Prostate gland (tissue), 2 donors: ENCODE measurements around the gene NTSR2. TPM values are rescaled to one million over a fixed set of nuclear protein-coding genes. Genes with fewer than 3 reads are reported as not detected.

Experiments
- DNase-seq: peaks from one replicate; pipeline ENCODE4 v3.0.0-alpha.2; 2019; ENCODE audit warnings: low spot score
- H3K27ac ChIP-seq, 2 donors: fragments of 200-600 bp; sonication (generic); 2 replicates each; pipeline ENCODE4 v1.5.1; 2017 to 2019
- H3K27me3 ChIP-seq: fragments of 200-600 bp; sonication (generic); replicated peaks from 2 replicates; pipeline ENCODE4 v1.5.1; 2019; ENCODE audit not compliant: insufficient read depth
- H3K36me3 ChIP-seq, 2 donors: fragments of 200-600 bp; sonication (generic); 1 replicate in 1 of 2; 2 replicates in 1 of 2; pipeline versions ENCODE4 v1.5.1 to v1.8.1; 2017 to 2019
- H3K4me1 ChIP-seq: fragments of 200-600 bp; sonication (generic); replicated peaks from 2 replicates; pipeline ENCODE4 v1.5.1; 2019
- H3K4me3 ChIP-seq, 2 donors: fragments of 200-600 bp; sonication (generic); 2 replicates each; pipeline ENCODE4 v1.5.1; 2017 to 2019
- H3K9me3 ChIP-seq: fragments of 200-600 bp; sonication (generic); 2 replicates; pipeline ENCODE4 v1.5.1; 2017
- POLR2A ChIP-seq: fragments of 450-650 bp; IDR thresholded peaks from one replicate; pipeline ENCODE4 v1.6.1; 2016; ENCODE audit warnings: antibody characterized with exemption, mild to moderate bottlenecking
- POLR2AphosphoS5 ChIP-seq: sonication (generic); formaldehyde crosslinking; IDR thresholded peaks from one replicate; pipeline ENCODE4 v1.6.1; 2017; ENCODE audit warnings: antibody characterized with exemption
- WGBS: methylation state at CpG from one replicate; pipeline ENCODE4 v1.1.5; 2018; 5-methylcytosine and 5-hydroxymethylcytosine counted together
- intact Hi-C: fragments of 100-400 bp; cut with DNase I; formaldehyde crosslinking; loops from one replicate; pipeline ENCODE4 v1.14.2; 2022
- total RNA-seq, 2 donors: library from RNA; depleted of rRNA; stranded (reverse); fragments of >200 nt; gene quantifications; one replicate each; pipeline ENCODE4 v1.1.0, GENCODE V29; 2016
- TF ChIP-seq, protein P1 (sequence below), 4 experiments: fragments of 200-600 bp in 2 of 4; fragments of 450-650 bp in 2 of 4; sonication (generic) in 2 of 4; IDR thresholded peaks; 1 replicate in 3 of 4; 2 replicates in 1 of 4; pipeline ENCODE4 v1.5.1; 2016 to 2019; ENCODE audit warnings: antibody characterized with exemption in 4 of 4, mild to moderate bottlenecking in 2 of 4, moderate library complexity in 2 of 4

NTSR2 gene
- total RNA-seq, 2 donors from 2014 or later: 0.34 TPM; not detected in 1

DNA sequence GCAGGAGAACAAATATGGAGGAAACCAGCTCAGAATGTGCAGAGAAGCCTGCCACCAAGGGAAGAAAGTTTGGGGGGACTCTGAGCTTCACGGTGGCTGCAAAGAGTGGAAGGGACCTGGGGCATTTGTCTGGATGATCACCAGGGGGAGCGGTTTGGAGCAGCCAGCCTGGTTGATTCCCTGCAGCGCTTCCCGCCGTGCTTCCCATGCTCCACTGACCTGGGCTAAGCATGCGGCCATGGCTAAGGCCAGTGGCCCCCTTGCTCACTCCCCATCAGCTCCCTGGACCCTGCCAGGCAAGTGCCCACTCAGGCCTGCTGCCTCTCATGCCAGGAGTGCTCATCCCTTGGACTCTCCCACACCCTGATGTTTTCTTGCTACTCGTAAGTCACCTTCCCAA, 27.0 kb downstream of the NTSR2 start:
- Histone ChIP-seq H3K27ac (no peak overlapping the region), H3K36me3 (peaks cover 0 to 4% of the 10 kb centered on the region in 2 donors), H3K9me3 (no peaks in the 10 kb centered on the region), H3K4me3 (no peak overlapping the region), H3K4me1 (no peaks in the 10 kb centered on the region), H3K27me3 (no peaks in the 10 kb centered on the region)
- intact Hi-C loops: no loop called here
- WGBS: 82% methylated on average over 7 of the region's 7 CpGs
- no peak for DNase-seq
- TF ChIP-seq, protein P1, sequence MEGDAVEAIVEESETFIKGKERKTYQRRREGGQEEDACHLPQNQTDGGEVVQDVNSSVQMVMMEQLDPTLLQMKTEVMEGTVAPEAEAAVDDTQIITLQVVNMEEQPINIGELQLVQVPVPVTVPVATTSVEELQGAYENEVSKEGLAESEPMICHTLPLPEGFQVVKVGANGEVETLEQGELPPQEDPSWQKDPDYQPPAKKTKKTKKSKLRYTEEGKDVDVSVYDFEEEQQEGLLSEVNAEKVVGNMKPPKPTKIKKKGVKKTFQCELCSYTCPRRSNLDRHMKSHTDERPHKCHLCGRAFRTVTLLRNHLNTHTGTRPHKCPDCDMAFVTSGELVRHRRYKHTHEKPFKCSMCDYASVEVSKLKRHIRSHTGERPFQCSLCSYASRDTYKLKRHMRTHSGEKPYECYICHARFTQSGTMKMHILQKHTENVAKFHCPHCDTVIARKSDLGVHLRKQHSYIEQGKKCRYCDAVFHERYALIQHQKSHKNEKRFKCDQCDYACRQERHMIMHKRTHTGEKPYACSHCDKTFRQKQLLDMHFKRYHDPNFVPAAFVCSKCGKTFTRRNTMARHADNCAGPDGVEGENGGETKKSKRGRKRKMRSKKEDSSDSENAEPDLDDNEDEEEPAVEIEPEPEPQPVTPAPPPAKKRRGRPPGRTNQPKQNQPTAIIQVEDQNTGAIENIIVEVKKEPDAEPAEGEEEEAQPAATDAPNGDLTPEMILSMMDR (IDR thresholded peaks at IDR 0.05): no peak
- TF ChIP-seq POLR2AphosphoS5 (no peak), POLR2A (no peak)

DNA sequence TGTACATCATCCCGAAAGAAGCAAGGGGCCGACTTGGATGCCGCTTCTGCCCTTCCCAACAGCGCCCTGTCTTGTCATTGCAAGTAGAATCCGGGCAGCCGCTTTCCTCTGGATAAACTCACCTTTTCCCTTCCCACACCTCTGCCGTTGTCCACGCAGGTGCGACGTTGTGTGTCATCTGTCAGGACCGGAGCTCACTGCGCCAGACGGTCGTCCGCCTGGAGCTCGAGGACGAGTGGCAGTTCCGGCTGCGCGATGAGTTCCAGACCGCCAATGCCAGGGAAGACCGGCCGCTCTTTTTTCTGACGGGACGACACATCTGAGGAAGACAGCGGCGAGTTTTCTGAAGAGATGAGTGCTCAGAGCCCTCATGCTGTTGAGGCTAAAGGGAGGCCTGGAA, 29.9 kb downstream of the NTSR2 start:
- Histone ChIP-seq H3K4me3 (no peak overlapping the region), H3K9me3 (no peaks in the 10 kb centered on the region), H3K36me3 (peaks cover 4 to 5% of the 10 kb centered on the region in 2 donors), H3K27ac (no peak overlapping the region), H3K4me1 (no peaks in the 10 kb centered on the region), H3K27me3 (no peaks in the 10 kb centered on the region)
- intact Hi-C loops: no loop called here
- no peak for TF ChIP-seq POLR2AphosphoS5
- TF ChIP-seq, protein P1 (IDR thresholded peaks at IDR 0.05): no peak
- TF ChIP-seq POLR2A: no peak
- WGBS: 96% methylated on average over 27 of the region's 27 CpGs
- no peak for DNase-seq

DNA sequence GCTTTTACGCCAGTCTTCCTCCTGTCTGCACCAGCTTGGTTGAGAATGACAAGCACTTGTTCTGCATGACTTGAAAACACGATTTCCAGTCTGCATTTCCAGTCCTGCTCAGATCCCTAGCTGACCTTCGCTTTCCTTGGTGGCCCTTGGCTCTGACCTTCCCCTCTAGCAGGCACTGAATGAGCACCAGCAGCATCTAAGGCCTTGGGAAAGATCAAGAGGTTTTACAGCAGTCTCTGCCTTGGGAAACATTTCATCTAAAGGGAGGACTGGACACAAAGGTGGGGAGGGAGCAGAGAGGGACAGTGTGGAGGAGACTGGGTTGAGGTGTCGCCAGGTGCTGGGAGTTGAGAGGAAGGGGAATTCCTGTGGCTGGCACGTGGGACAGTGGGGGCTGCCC, 30.5 kb downstream of the NTSR2 start:
- TF ChIP-seq POLR2AphosphoS5 (no peak), POLR2A (no peak)
- TF ChIP-seq, protein P1 (IDR thresholded peaks at IDR 0.05): no peak
- no peaks in the 10 kb centered on the region for H3K9me3 ChIP-seq
- 82% methylated on average over 5 of the region's 5 CpGs for WGBS
- no peak overlapping the region for H3K27ac ChIP-seq
- H3K27me3 ChIP-seq: no peaks in the 10 kb centered on the region
- H3K4me3 ChIP-seq: no peak overlapping the region
- H3K36me3 ChIP-seq: peaks cover 4 to 9% of the 10 kb centered on the region in 2 donors
- H3K4me1 ChIP-seq: no peaks in the 10 kb centered on the region
- no peak for DNase-seq
- intact Hi-C loops: no loop called here

DNA sequence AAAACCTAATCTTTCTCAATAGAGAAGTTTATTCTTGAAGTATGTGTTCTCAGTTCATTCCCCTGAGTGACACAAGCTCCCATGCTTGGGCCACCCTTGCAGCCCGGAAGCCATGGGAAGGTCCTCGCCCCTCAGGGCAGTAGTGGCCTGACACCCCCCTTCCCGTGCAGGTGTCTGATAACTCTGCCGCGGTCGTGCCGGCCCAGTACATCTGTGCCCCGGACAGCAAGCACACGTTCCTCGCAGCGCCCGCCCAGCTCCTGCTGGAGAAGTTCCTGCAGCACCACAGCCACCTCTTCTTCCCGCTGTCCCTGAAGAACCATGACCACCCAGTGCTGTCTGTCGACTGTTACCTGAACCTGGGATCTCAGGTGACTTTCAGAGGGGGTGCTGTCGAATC, 32.4 kb downstream of the NTSR2 start:
- Histone ChIP-seq H3K27me3 (no peaks in the 10 kb centered on the region), H3K4me1 (no peaks in the 10 kb centered on the region), H3K27ac (no peak overlapping the region), H3K4me3 (no peak overlapping the region), H3K9me3 (no peaks in the 10 kb centered on the region), H3K36me3 (peaks cover 4 to 14% of the 10 kb centered on the region in 2 donors)
- intact Hi-C loops: no loop called here
- TF ChIP-seq POLR2A (no peak), POLR2AphosphoS5 (no peak)
- TF ChIP-seq, protein P1 (IDR thresholded peaks at IDR 0.05): no peak
- 95% methylated on average over 15 of the region's 15 CpGs for WGBS
- DNase-seq: no peak

DNA sequence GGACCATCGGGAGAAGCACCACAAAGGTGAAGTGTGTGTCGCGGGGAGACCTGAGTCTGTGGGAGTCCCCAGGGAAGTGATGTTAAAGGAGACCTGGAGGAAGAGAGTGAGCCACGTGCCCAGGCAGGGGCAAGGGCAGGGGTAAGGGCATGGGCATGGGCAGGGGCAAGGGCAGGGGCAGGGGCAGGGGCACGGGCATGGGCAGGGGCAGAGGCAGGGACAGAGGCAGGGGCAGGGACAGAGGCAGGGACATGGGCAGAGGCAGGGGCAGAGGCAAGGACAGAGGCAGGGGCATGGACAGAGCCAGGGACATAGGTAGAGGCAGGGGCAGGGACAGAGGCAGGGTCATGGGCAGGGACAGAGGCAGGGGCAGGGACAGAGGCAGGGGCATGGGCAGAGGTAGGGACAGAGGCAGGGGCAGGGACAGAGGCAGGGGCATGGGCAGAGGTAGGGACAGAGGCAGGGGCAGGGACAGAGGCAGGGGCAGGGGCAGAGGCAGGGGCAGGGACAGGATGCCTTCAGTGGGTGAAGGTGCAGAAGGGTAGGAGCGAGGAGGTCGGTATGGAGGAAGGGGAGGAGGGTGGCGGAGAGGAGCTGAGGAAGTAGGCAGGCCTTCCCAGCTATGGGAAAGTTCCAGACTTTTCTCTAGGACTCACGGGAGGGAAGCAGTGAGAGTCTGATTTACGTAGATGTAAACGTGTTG, 33.3 kb downstream of the NTSR2 start:
- TF ChIP-seq POLR2AphosphoS5 (no peak), POLR2A (no peak)
- TF ChIP-seq, protein P1 (IDR thresholded peaks at IDR 0.05): no peak
- Histone ChIP-seq H3K4me3 (no peak overlapping the region), H3K4me1 (no peaks in the 10 kb centered on the region), H3K9me3 (no peaks in the 10 kb centered on the region), H3K36me3 (peaks cover 4 to 17% of the 10 kb centered on the region in 2 donors), H3K27me3 (no peaks in the 10 kb centered on the region), H3K27ac (no peak overlapping the region)
- intact Hi-C loops: no loop called here
- 90% methylated on average over 11 of the region's 11 CpGs for WGBS
- no peak for DNase-seq
